Measurements from ENCODE around the gene MRPL23. TPM values are rescaled to one million over a fixed set of nuclear protein-coding genes. Genes with fewer than 3 reads are reported as not detected.

The MRPL23 gene
- total RNA-seq, 1 donor from 2014 or later, result 117 TPM

DNA sequence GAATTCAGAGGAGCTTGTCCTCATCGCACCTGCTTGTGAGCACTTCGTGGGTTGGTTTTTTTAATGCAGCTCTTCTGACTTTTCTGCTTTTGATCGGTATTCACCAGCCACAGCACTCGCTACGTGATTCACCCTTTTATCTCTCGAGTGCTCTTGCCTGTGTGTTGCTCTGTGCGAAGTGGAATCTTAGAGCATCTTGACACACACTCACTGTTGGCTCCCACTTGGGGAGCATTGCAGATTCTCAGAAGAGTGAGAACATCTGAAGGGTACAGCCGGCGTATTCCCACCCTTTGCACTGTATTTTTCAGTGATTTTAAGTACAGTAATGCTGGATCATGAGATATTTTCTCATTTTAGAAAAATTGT lies 16.7 kb upstream of the MRPL23 start:
- Histone ChIP-seq H3K9me3 (no peaks in the 10 kb centered on the region), H3K4me1 (no peaks in the 10 kb centered on the region), H3K27ac (no peak overlapping the region), H3K27me3 (no peaks in the 10 kb centered on the region), H3K36me3 (no peaks in the 10 kb centered on the region), H3K4me3 (no peak overlapping the region)
- intact Hi-C loops (cut with DNase I), result no loop called here
- DNase-seq (ENCODE audit: low spot score in 2 of 2), result no peak
- TF ChIP-seq, protein P1, sequence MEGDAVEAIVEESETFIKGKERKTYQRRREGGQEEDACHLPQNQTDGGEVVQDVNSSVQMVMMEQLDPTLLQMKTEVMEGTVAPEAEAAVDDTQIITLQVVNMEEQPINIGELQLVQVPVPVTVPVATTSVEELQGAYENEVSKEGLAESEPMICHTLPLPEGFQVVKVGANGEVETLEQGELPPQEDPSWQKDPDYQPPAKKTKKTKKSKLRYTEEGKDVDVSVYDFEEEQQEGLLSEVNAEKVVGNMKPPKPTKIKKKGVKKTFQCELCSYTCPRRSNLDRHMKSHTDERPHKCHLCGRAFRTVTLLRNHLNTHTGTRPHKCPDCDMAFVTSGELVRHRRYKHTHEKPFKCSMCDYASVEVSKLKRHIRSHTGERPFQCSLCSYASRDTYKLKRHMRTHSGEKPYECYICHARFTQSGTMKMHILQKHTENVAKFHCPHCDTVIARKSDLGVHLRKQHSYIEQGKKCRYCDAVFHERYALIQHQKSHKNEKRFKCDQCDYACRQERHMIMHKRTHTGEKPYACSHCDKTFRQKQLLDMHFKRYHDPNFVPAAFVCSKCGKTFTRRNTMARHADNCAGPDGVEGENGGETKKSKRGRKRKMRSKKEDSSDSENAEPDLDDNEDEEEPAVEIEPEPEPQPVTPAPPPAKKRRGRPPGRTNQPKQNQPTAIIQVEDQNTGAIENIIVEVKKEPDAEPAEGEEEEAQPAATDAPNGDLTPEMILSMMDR (IDR thresholded peaks at IDR 0.05), result no peak

DNA sequence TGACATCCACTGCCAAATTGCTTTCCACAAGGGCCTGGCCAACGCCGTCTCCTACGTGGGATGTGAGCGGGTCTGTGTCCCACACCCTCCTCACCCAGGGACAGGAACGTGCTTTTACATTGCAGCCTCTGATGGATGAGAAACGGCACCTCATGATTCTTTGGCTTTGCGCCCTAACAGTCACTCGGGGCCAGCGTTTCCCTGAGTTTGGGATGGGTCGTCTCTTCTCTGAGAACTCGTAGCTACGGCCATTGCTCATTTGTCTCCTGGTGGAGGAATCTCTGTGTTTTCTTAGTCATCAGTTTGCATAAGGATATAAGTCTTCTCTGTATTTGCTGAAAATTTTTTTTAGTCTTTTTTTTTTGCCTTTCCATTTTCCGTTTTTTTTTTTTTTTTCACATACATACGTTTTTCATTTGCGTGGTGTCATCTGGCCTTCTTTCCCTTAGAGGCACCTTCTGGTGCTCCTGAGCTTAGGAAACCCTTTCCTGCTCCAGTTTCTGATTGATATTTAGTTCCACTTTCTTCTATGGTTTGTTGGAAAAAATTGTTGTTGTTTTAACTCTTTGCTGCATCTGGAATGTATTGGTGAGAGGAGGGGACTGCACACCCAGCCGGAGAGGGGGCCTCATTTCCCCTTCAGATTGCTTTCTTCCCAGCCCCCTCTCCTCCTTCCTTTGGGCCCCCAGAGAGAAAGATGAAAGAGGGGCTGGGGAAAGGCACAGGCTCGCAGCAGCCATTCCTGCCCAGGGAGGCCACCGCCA lies 15.6 kb upstream of the MRPL23 start:
- Histone ChIP-seq H3K27me3 (no peaks in the 10 kb centered on the region), H3K9me3 (no peaks in the 10 kb centered on the region), H3K27ac (peak overlapping the region in 1 of 2 donors; percentile 53), H3K4me1 (no peaks in the 10 kb centered on the region), H3K4me3 (no peak overlapping the region), H3K36me3 (no peaks in the 10 kb centered on the region)
- TF ChIP-seq, protein P1 (IDR thresholded peaks at IDR 0.05), result no peak
- intact Hi-C loops (cut with DNase I), result no loop called here
- DNase-seq (ENCODE audit: low spot score in 2 of 2), result no peak

DNA sequence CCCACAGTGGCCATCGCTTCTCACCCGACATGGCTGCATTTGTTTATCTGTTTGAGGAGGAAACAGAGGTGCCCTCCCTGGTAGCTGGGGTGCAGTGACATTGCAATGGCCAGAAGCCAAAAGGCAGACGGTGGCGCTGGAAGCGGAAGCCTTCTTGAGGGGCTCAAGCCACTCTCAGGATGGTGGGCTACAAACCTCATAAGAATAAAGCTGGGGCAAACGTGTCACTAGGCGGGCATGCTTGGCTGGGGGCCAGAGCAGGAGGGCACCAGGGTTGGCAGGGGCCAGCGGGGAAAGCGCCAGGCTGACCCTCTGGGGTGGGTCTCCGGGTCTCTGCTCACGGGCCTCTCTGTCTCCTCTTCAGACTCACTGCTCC lies 15.0 kb upstream of the MRPL23 start:
- TF ChIP-seq, protein P1 (IDR thresholded peaks at IDR 0.05), result no peak
- no peaks in the 10 kb centered on the region for H3K36me3 ChIP-seq
- H3K27me3 ChIP-seq, result no peaks in the 10 kb centered on the region
- DNase-seq (ENCODE audit: low spot score in 2 of 2), result no peak
- peak overlapping the region in 1 of 2 donors; percentile 53 for H3K27ac ChIP-seq
- no peaks in the 10 kb centered on the region for H3K4me1 ChIP-seq
- intact Hi-C loops (cut with DNase I), result no loop called here
- H3K4me3 ChIP-seq, result no peak overlapping the region
- no peaks in the 10 kb centered on the region for H3K9me3 ChIP-seq

DNA sequence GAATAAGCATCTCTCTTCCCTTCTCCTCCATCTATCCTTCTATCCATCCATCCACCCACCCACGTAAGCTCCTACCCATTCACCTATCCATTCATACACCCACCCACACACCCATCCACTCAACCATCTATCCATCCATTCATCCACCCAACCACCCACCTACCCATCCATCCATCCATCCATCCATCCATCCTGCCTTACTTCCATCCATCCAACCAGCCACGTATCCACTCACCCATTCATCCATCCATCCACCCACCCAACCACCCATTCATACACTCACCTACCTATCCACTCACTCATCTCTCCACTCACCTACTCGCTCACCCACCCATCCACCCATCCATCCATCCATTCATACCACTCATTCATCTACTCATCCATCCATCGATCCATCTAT lies 14.5 kb upstream of the MRPL23 start:
- Histone ChIP-seq H3K27me3 (no peaks in the 10 kb centered on the region), H3K4me1 (no peaks in the 10 kb centered on the region), H3K4me3 (no peak overlapping the region), H3K9me3 (no peaks in the 10 kb centered on the region), H3K36me3 (no peaks in the 10 kb centered on the region), H3K27ac (no peak overlapping the region)
- TF ChIP-seq, protein P1 (IDR thresholded peaks at IDR 0.05), result no peak
- no peak for DNase-seq (ENCODE audit: low spot score in 2 of 2)
- intact Hi-C loops (cut with DNase I), result no loop called here

DNA sequence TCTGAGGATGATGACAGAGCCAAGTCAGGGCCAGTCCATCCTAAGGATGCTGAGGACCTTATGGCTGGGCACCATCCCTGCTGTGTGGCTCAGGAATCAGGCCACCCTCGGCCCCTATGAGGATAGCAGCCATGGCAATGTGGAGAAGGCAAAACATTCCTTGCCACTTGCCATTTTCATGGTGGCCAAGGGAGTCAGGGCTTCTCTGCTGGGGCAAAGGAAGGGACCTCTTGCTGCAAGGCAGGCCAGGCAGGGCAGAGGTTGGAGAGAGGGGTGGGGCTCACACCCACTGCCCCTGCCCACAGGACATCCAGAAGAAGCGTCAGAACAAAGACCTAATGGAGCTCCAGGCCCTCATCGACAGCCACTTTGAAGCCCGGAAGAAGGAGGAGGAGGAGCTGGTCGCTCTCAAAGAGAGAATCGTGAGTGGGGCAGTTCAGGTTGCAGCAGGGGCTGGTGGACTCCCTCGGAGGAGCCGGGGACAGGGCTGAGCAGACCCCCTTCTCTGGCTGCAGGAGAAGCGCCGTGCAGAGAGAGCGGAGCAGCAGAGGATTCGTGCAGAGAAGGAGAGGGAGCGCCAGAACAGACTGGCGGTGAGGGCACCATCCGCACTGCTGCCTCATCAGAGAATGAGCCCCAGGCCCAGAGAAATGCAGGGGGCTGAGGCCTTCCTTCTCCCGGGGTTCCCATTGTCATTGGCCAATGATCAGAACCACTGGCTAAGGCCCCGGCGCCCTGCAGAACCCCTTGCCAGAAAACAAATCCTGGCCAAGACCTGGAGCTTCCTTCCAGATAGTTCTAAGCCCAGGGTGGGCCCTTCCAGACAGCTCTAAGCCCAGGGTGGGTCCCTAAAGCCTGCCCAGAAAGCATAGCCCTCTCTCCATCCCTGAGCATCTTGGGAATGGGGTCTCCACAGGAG lies 13.5 kb upstream of the MRPL23 start:
- H3K4me3 ChIP-seq, result no peak overlapping the region
- H3K4me1 ChIP-seq, result no peaks in the 10 kb centered on the region
- intact Hi-C loops (cut with DNase I), result no loop called here
- H3K27me3 ChIP-seq, result no peaks in the 10 kb centered on the region
- H3K9me3 ChIP-seq, result no peaks in the 10 kb centered on the region
- TF ChIP-seq, protein P1 (IDR thresholded peaks at IDR 0.05), result no peak
- H3K36me3 ChIP-seq, result no peaks in the 10 kb centered on the region
- H3K27ac ChIP-seq, result no peak overlapping the region
- DNase-seq (ENCODE audit: low spot score in 2 of 2), result no peak

Data from ascending aorta (tissue), 2 donors.